GM12892 (cell line): ENCODE measurements around the gene COLEC12.

Experiments
- POLR2A ChIP-seq: IDR thresholded peaks from 2 replicates; pipeline ENCODE4 v1.6.1; 2011; ENCODE audit warnings: low read depth, low read length, control low read depth
- POLR2AphosphoS5 ChIP-seq: IDR thresholded peaks from 2 replicates; pipeline ENCODE4 v1.6.1; 2011; ENCODE audit warnings: low read depth, low read length, control low read depth
- TAF1 ChIP-seq: IDR thresholded peaks from 2 replicates; pipeline ENCODE4 v1.6.1; 2011; ENCODE audit warnings: low read depth, mild to moderate bottlenecking, control low read depth, low read length, borderline replicate concordance

- TF ChIP-seq POLR2AphosphoS5, result no peak
- TF ChIP-seq POLR2A, result no peak
- TF ChIP-seq TAF1, result no peak
Measured at GRCh38 chr18:331221-331821, 169.2 kb downstream of the COLEC12 start.
